Mesothelial cell of epicardium (in vitro differentiated cells): ENCODE measurements around the gene PPL. TPM values are rescaled to one million over a fixed set of nuclear protein-coding genes. Genes with fewer than 3 reads are reported as not detected.

ENCODE experiments used
- DNase-seq, 2 experiments: peaks; one replicate each; pipeline ENCODE4 v3.0.0; 2021; ENCODE audit warnings: low spot score in 2 of 2; ENCODE audit not compliant: unreplicated experiment in 2 of 2
- H3K27ac Mint-ChIP-seq: 2 replicates; pipeline ENCODE4 v1.8.0; 2021; ENCODE audit warnings: mixed read lengths
- H3K27me3 Mint-ChIP-seq: 2 replicates; pipeline ENCODE4 v1.8.0; 2021; ENCODE audit warnings: low read depth, mixed read lengths
- H3K36me3 Mint-ChIP-seq: 2 replicates; pipeline ENCODE4 v1.8.0; 2021; ENCODE audit warnings: mixed read lengths
- H3K4me1 Mint-ChIP-seq: 2 replicates; pipeline ENCODE4 v1.8.0; 2021; ENCODE audit warnings: mixed read lengths
- H3K4me3 Mint-ChIP-seq: 2 replicates; pipeline ENCODE4 v1.8.0; 2021; ENCODE audit warnings: mild to moderate bottlenecking, moderate library complexity, mixed read lengths
- H3K9me3 Mint-ChIP-seq: 2 replicates; pipeline ENCODE4 v1.8.0; 2021; ENCODE audit warnings: mixed read lengths
- CTCF ChIP-seq: fragments of 200-600 bp; sonication (generic); IDR thresholded peaks from one replicate; pipeline ENCODE4 v1.5.0; 2021; ENCODE audit warnings: antibody characterized with exemption; ENCODE audit not compliant: unreplicated experiment
- total RNA-seq: library from RNA; stranded (reverse); gene quantifications from 3 replicates; pipeline ENCODE4 v1.2.1, GENCODE V29; 2021

PPL gene
- total RNA-seq, 1 donor from 2014 or later = 36.8 TPM

DNA sequence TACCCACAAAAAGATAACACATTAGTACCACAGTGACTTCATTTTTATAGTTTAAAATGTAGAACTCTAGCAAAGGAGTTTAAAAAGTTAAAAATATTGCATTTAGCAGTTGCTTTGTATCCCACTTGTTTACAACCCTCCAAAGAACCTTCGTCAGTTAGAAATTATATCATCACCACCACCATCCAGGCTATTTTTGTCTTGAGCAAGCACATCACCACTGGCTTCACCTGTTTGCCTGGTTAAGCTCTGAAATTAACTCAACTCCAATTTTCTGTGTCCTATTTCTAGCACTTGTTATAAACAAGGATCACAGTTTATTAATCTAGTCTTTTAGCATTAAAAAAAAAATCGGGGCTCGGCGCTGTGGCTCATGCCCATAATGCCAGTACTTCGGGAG is 96.0 kb downstream of the PPL start:
- Mint-ChIP-seq H3K36me3 (peaks cover 34% of the 10 kb centered on the region), H3K9me3 (no peaks in the 10 kb centered on the region), H3K4me3 (no peak overlapping the region), H3K27me3 (no peaks in the 10 kb centered on the region), H3K27ac (no peak overlapping the region), H3K4me1 (peaks cover 8% of the 10 kb centered on the region)
- TF ChIP-seq CTCF = no peak
- no peak for DNase-seq

GRCh38 chr16:4839942-4840341 is 97.0 kb downstream of the PPL start:
- TF ChIP-seq CTCF = no peak
- Mint-ChIP-seq H3K4me3 (no peak overlapping the region), H3K36me3 (peaks cover 31% of the 10 kb centered on the region), H3K27me3 (no peaks in the 10 kb centered on the region), H3K4me1 (no peaks in the 10 kb centered on the region), H3K9me3 (no peaks in the 10 kb centered on the region), H3K27ac (no peak overlapping the region)
- DNase-seq = no peak

DNA sequence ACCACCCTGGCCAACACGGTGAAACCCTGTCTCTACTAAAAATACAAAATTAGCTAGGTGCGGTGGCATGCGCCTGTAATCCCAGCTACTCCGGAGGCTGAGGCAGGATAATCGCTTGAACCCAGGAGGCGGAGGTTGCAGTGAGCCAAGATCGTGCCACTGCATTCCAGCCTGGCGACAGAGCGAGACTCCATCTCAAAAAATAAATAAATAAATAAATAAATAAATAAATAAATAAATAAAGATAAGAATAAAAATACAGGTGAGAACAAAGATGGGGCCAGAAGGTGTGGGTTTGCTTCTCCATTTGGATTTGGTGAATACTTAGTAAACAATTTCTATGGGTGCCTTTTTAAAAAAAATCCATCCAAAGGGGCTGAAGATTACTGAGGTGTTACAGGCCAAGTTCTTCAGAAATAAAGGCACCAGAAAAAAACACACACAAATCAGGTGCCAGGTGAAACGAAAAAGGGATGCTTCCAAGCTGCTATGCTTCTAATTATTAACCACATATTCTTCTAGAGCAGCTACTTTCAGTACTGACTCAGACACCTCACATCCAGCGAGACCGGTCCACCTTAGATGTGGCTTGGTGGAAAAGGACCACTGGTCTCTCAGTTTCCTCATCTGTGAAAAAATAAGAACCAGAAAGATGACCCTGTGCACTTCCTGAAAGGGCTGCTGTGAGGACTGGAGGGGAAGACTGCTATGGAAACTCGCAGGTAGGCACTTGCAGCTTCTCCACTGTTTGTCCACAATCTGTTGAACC is 99.0 kb downstream of the PPL start:
- peaks cover 29% of the 10 kb centered on the region for H3K36me3 Mint-ChIP-seq
- H3K4me3 Mint-ChIP-seq = no peak overlapping the region
- H3K27ac Mint-ChIP-seq = no peak overlapping the region
- no peaks in the 10 kb centered on the region for H3K27me3 Mint-ChIP-seq
- H3K9me3 Mint-ChIP-seq = no peaks in the 10 kb centered on the region
- no peaks in the 10 kb centered on the region for H3K4me1 Mint-ChIP-seq
- no peak for TF ChIP-seq CTCF
- no peak for DNase-seq

DNA sequence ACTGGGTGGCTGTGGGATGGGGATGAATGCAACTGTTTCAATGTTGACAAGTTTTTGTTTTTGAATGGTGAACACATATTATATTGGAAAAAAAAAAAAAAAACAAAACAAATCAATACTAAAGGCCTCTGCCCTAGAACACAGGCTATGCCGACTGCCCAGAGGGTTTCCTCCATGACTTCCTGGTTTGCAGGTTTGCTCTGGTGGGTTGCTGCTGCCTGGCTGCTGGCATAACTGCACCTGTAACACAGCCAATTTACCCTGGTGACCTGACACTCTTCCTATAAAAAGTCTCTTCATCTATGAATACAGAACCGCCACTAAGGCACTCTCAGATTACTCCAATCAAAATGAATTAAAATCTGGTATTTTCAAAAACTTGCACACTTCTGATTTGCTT is 100.2 kb downstream of the PPL start:
- no peak for DNase-seq
- H3K27ac Mint-ChIP-seq = no peak overlapping the region
- no peaks in the 10 kb centered on the region for H3K4me1 Mint-ChIP-seq
- no peak overlapping the region for H3K4me3 Mint-ChIP-seq
- H3K9me3 Mint-ChIP-seq = no peaks in the 10 kb centered on the region
- peaks cover 36% of the 10 kb centered on the region for H3K36me3 Mint-ChIP-seq
- no peak for TF ChIP-seq CTCF
- no peaks in the 10 kb centered on the region for H3K27me3 Mint-ChIP-seq

DNA sequence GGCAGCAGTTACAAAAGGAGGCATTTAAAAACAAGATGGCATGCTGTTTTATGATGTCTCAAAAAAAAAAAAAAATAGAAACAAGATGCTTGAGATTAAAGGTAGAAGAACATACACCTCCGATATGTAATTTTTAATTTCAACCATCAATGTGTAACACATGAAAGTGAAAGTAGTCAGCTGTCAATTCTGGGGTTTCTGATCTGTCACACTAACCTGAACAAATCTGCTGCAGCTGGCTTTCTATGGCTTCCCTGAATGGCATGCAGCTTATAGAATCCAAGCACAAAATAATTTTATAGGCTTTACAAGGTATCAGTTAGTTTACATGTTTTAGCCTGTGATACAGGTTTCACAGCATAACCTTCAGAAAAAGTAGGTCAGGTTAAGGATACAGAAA is 103.4 kb downstream of the PPL start:
- peaks cover 44% of the 10 kb centered on the region for H3K36me3 Mint-ChIP-seq
- no peaks in the 10 kb centered on the region for H3K9me3 Mint-ChIP-seq
- no peak overlapping the region for H3K27ac Mint-ChIP-seq
- no peak overlapping the region for H3K4me3 Mint-ChIP-seq
- no peak for TF ChIP-seq CTCF
- DNase-seq = no peak
- H3K4me1 Mint-ChIP-seq = no peaks in the 10 kb centered on the region
- no peaks in the 10 kb centered on the region for H3K27me3 Mint-ChIP-seq
